ENCODE data around the gene FBRS. TPM values are rescaled to one million over a fixed set of nuclear protein-coding genes. Genes with fewer than 3 reads are reported as not detected.
A peak's percentile ranks its signal among the peaks of the same experiment; 100 is the strongest.

Gene FBRS
- total and polyA plus RNA-seq, 2 donors (not counting 3 experiments of a cell fraction or from before 2014, with no cell fraction given) = 15.5 to 68.6 TPM

DNA sequence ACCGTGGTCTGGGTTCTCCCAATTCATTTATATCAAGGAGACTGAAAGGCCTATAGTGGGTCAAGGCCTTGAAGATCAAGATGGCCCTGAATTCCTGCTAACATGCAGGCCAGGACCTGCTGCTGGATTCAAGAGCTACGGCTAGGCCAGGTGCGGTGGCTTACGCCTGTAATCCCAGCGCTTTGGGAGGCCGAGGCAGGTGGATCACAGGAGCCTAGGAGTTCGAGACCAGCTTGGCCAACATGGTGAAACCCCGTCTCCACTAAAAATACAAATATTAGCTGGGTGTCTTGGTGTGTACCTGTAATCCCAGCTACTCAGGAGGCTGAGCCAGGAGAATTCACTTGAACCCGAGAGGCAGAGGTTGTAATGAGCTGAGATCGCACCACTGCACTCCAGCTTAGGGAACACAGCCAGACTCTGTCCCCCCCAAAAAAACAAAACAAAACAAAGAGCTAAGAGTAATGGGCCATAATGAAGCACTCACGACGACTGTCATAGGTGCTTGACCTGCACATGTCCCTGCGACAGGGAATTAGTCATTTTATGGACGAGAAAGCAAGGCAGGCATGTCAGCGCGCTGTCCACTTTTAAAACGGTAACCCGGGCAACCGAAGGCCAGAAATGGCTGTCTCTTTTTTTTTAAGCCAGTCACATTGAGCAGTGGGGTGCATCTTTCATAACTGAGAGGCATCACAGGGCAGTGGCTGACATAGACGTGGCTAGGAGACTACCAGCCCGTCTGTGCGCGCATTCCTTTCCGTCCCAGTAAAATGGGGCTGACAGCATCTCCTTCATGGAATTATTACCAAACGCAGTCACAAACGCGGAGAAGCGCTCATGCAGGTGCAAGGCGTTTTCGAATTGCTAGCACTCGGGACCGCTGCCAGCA is 1.0 kb upstream of the FBRS start:
- no peaks in the 10 kb centered on the region for H3K9me1 ChIP-seq (replicated peaks; ENCODE audit: control insufficient read depth, extremely low read depth, insufficient read depth, low read length)
- peak overlapping the region; percentile 8 for H2AFZ ChIP-seq (ENCODE audit: low read depth, low read length)
- FAIRE-seq = no peak
- H3K27ac ChIP-seq (ENCODE audit: insufficient read depth, low read depth, low read length) = peak overlapping the region; percentile 30
- H3K27me3 ChIP-seq (ENCODE audit: control insufficient read depth in 2 of 2, insufficient read depth in 2 of 2, low read length in 2 of 2) = no peaks in the 10 kb centered on the region
- peak overlapping the region; percentile 0 for H3K9ac ChIP-seq (replicated peaks; ENCODE audit: extremely low read depth, insufficient read depth, low read length)
- dilution Hi-C loops (cut with MboI; ENCODE audit: extremely low pct_ligation_motif_present, low sequenced_read_pairs) (no loop called here), intact Hi-C loops (cut with micrococcal nuclease) (loop anchor here (5.0 to 10.0 kb wide), 2 partner anchors 130 to 562 kb away; partner anchors contain the start of genes TBX6, YPEL3 and ZNF768)
- H3K9me3 ChIP-seq (replicated peaks; ENCODE audit: control insufficient read depth, insufficient read depth, low read length) = no peaks in the 10 kb centered on the region
- H3K79me2 ChIP-seq (ENCODE audit: control insufficient read depth, insufficient read depth, low read length) = peaks cover 28% of the 10 kb centered on the region
- H3K4me3 ChIP-seq (replicated peaks in 1 of 3; ENCODE audit: insufficient read depth in 1 of 3, low read depth in 1 of 3, low read length in 3 of 3) = peak overlapping the region in 2 of 3 experiments; percentile 22 to 27
- TF ChIP-seq POLR2AphosphoS5 (IDR thresholded peaks at IDR 0.05; ENCODE audit: insufficient read depth, low read depth, low read length) = no peak
- no peak for TF ChIP-seq EZH2 (IDR thresholded peaks at IDR 0.05; ENCODE audit: borderline replicate concordance, low read depth, low read length, severe bottlenecking)
- TF ChIP-seq, protein P1, sequence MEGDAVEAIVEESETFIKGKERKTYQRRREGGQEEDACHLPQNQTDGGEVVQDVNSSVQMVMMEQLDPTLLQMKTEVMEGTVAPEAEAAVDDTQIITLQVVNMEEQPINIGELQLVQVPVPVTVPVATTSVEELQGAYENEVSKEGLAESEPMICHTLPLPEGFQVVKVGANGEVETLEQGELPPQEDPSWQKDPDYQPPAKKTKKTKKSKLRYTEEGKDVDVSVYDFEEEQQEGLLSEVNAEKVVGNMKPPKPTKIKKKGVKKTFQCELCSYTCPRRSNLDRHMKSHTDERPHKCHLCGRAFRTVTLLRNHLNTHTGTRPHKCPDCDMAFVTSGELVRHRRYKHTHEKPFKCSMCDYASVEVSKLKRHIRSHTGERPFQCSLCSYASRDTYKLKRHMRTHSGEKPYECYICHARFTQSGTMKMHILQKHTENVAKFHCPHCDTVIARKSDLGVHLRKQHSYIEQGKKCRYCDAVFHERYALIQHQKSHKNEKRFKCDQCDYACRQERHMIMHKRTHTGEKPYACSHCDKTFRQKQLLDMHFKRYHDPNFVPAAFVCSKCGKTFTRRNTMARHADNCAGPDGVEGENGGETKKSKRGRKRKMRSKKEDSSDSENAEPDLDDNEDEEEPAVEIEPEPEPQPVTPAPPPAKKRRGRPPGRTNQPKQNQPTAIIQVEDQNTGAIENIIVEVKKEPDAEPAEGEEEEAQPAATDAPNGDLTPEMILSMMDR (IDR thresholded peaks at IDR 0.05; ENCODE audit: extremely low read depth in 1 of 2, insufficient read depth in 1 of 2, low read depth in 1 of 2, low read length in 2 of 2) = no peak
- TF ChIP-seq, protein P2, sequence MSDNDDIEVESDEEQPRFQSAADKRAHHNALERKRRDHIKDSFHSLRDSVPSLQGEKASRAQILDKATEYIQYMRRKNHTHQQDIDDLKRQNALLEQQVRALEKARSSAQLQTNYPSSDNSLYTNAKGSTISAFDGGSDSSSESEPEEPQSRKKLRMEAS (IDR thresholded peaks at IDR 0.05; ENCODE audit: insufficient read depth, insufficient read length) = no peak
- TF ChIP-seq GATA2 (IDR thresholded peaks at IDR 0.05; ENCODE audit: insufficient read depth, insufficient read length, low read depth, low read length) = no peak
- no peak for TF ChIP-seq JUN (IDR thresholded peaks at IDR 0.05; ENCODE audit: borderline replicate concordance, insufficient read depth, insufficient read length, low read depth)
- no peak for TF ChIP-seq MYC (IDR thresholded peaks at IDR 0.05; ENCODE audit: low read depth, low read length)
- TF ChIP-seq POLR2A (IDR thresholded peaks at IDR 0.05; ENCODE audit: low read depth, low read length) = peak; percentile 74
- no peak for DNase-seq (ENCODE audit: low read depth, low spot score)
- peaks cover 21% of the 10 kb centered on the region for H3K4me1 ChIP-seq (ENCODE audit: control insufficient read depth, extremely low read depth, insufficient read depth, low read length)
- H3K36me3 ChIP-seq (ENCODE audit: control insufficient read depth in 2 of 2, extremely low read depth in 1 of 2, insufficient read depth in 2 of 2, low read length in 2 of 2) = peaks cover 5 to 37% of the 10 kb centered on the region in 2 experiments
- H4K20me1 ChIP-seq (replicated peaks; ENCODE audit: control insufficient read depth, extremely low read depth, insufficient read depth, low read length) = no peaks in the 10 kb centered on the region
- H3K4me2 ChIP-seq (ENCODE audit: insufficient read depth, low read length) = peak overlapping the region; percentile 28
- no TSS peak for BruUV-seq (replicated peaks)
- CTCF ChIA-PET = no interaction called here
- POLR2A ChIA-PET = no interaction called here

Data from endothelial cell of umbilical vein (primary cell).